Stimulated activated naive CD8-positive, alpha-beta T cell treated with anti-CD3 and anti-CD28 coated beads, Interleukin-15, Interleukin-2, amounts not matched to agents 100 U/mL and 50 U/mL, for 24 hours (primary cell): ENCODE measurements around the gene WDR45B.
"Not testable (repeated sequence)": the region's sequence is repeated elsewhere in the genome, so short reads cannot be mapped to it uniquely, and the experiment has no call there.

Experiments used
- ATAC-seq: fragments of 150-1000 bp; cut with Tn5 transposase; one replicate; pipeline ENCODE4 v1.10.0; 2021
- DNase-seq: peaks from one replicate; pipeline ENCODE4 v3.0.0; 2021

Gene WDR45B

GRCh38 chr17:82582709-82583108 lies 65.5 kb downstream of the WDR45B start:
- DNase-seq (no peak), ATAC-seq (no peak)

DNA sequence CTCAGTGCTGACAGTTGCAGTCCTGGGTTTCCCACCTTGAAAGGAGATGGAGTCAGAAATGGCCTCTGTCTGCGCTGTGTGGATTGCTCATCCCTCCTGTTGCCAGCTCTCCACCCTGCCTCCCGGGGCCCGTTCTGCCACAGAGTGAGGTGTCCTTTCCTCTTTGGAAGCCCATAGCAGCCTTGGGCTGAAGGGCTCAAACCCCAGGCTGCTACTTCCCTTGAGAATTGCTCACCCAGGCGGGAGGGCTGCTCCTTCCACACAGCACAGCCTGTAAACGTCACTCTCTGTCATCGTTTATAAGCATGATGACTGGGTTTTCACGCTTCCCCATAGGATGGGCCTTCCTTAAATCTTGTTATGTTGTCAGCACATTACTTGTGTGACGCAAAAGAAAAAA lies 66.0 kb downstream of the WDR45B start:
- DNase-seq (no peak), ATAC-seq (no peak)

GRCh38 chr17:82579969-82580368 lies 68.3 kb downstream of the WDR45B start:
- not testable (repeated sequence) for ATAC-seq

DNA sequence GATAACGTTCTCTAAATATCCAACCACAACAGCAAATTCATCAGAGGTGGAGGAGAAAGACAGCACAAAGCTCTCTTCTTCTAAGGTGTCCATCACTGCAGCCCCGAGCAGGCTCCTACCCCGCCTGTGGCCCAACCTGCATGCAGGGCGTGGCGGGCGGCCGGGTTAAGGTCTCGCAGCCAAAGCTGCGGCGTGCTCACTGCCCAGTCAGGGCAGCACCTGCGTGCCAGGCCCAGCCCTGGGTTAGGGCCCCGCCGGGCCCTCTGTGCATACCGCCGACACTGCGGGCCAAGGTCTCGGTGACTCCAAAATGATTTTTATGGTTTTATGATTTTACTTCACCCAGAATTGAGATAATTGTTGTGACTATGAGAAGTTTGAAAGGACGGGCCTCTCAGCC lies 70.9 kb downstream of the WDR45B start:
- DNase-seq = no peak
- ATAC-seq = no peak

More at GRCh38 chr17:82579969-82580368, 68.3 kb downstream of the WDR45B start:
- DNase-seq = not testable (repeated sequence)

- DNase-seq, ATAC-seq: not testable (repeated sequence)
Observed at GRCh38 chr17:82575581-82576221, 72.5 kb downstream of the WDR45B start.

- DNase-seq = no peak
- ATAC-seq = no peak
Observed at GRCh38 chr17:82574041-82574440, 74.2 kb downstream of the WDR45B start.

GRCh38 chr17:82571855-82572254 lies 76.4 kb downstream of the WDR45B start:
- DNase-seq (no peak), ATAC-seq (no peak)

DNA sequence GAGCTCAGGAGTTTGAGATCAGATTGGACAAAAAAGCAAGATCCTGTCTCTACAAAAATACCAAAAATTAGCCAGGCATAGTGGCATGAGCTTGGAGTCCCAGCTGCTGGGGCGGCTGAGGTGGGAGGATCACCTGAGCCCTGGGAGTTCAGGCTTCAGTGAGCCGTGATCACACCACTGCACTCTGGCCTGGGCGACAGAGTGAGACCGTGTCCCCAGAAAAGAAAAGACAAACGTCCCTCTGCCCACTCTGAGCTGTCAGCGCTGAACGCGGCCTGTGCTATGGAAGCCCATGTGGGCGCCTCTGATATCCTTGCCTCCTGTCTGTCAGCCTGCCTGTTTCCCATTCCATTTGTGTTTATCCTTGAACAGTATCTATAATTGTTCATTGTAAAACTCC lies 78.0 kb downstream of the WDR45B start:
- no peak for DNase-seq
- ATAC-seq = no peak

GRCh38 chr17:82569621-82570020 lies 78.6 kb downstream of the WDR45B start:
- DNase-seq (no peak), ATAC-seq (no peak)

DNA sequence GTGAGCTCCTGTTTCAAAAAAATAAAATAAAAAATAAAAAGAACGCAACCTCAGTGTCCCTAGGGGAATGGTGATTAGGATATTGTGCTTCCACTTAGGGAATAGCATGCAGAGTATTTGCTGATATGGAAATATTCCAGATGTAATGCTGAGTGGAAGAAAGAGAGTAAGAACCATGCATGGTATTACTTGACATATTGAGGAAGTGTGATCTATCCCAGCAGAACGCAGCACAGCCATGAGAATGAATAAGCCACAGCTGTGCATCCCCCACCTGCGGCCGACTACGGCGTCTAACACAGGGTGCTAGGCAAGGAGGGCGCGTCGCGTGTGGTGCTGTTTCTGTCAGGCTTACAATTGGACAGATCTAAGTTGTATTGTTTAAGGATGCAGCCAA lies 79.2 kb downstream of the WDR45B start:
- no peak for ATAC-seq
- DNase-seq = no peak

DNA sequence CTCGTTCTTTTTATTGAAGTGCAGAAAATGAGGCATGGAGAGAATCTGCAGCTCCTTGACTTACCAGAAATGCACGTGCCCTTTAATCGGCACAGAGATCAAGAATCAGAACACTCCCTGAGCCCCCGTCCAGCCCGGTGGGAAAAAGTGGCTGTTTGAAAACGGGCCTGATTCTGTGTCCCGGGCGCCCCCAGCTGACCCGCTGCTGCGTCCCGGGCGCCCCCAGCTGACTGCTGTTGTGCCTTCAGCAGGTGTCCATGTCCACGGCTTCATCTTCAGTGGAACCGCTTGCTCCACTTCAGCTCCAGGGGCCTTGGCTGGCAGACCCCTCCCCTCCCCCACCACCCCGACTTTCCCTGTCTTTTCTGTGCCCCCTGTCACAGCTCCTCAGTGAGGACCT lies 81.0 kb downstream of the WDR45B start:
- ATAC-seq (no peak), DNase-seq (no peak)

DNA sequence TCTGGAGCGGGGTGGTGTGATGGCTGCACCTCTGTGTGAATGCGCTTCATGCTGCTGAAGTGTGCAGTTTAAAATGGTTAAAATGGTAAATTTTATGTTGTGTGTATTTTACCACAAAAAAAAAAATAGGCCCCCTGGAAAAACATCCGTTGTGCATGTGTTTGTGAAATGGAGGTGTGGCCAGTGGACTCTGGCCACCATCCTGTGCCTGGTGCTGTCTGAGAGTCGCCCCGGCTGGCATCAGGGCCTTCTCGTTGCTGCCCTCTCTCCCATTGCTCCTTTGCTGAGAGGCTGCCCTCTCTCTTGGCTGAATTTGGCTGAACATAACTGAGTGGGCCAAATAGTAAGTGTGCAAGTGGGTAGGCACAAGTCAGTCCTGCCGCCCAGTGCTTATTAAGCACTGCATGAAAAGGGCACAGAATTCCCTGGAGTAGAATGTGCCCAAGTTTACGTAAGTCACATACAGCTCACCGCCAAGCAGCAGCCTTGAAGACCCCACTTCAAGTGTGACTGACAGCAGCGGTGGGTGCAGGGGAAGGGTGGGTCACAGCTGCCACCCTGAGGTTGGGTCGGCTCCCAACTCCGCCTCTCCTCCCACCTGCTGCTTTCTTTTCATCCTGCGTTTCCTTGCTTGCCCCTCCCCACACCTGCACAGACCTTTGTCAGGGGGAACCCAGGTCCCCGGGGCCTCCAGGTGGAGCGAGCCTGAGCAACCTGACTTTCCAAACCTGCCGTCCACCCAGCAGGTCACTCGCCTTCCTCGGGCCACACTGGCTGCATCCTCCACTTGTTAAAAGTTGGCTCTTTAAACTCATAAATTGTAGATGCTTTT lies 81.9 kb downstream of the WDR45B start:
- ATAC-seq = no peak
- DNase-seq = no peak

GRCh38 chr17:82565551-82565950 lies 82.7 kb downstream of the WDR45B start:
- DNase-seq (no peak), ATAC-seq (no peak)
